Smooth muscle cell (in vitro differentiated cells): ENCODE results near the gene TMEM259. TPM values are rescaled to one million over a fixed set of nuclear protein-coding genes. Genes with fewer than 3 reads are reported as not detected.

Experiments used
- DNase-seq: peaks from one replicate; lab custom pipeline; 2025; ENCODE audit not compliant: unreplicated experiment; lab: John Stamatoyannopoulos, UW
- H2AFZ ChIP-seq: fragments of 200-600 bp; sonication (generic); 2 replicates; pipeline ENCODE4 v1.6.0; 2016; ENCODE audit warnings: antibody characterized with exemption, low read depth, mild to moderate bottlenecking
- H3F3A ChIP-seq: fragments of 200-600 bp; sonication (generic); 2 replicates; pipeline ENCODE4 v1.6.0; 2017; ENCODE audit warnings: antibody characterized with exemption, low read depth
- H3K27ac ChIP-seq: fragments of 200-600 bp; sonication (generic); 2 replicates; pipeline ENCODE4 v1.5.1; 2016; ENCODE audit warnings: low read depth, mild to moderate bottlenecking
- H3K27me3 ChIP-seq: fragments of 200-600 bp; sonication (generic); 2 replicates; pipeline ENCODE4 v1.6.1; 2016; ENCODE audit warnings: low read depth, mild to moderate bottlenecking
- H3K36me3 ChIP-seq: fragments of 200-600 bp; sonication (generic); 2 replicates; pipeline ENCODE4 v1.5.1; 2016; ENCODE audit warnings: low read depth
- H3K4me1 ChIP-seq: fragments of 200-600 bp; sonication (generic); 2 replicates; pipeline ENCODE4 v1.5.1; 2016; ENCODE audit warnings: low read depth
- H3K4me2 ChIP-seq: fragments of 200-600 bp; sonication (generic); 2 replicates; pipeline ENCODE4 v1.6.0; 2016; ENCODE audit warnings: mild to moderate bottlenecking
- H3K4me3 ChIP-seq: fragments of 200-600 bp; sonication (generic); 2 replicates; pipeline ENCODE4 v1.5.1; 2016; ENCODE audit warnings: mild to moderate bottlenecking
- H3K79me2 ChIP-seq: fragments of 200-600 bp; sonication (generic); 2 replicates; pipeline ENCODE4 v1.6.0; 2016; ENCODE audit warnings: low read depth, mild to moderate bottlenecking
- H3K9ac ChIP-seq: fragments of 200-600 bp; sonication (generic); 2 replicates; pipeline ENCODE4 v1.6.0; 2016; ENCODE audit warnings: low read depth
- H3K9me3 ChIP-seq: fragments of 200-600 bp; sonication (generic); replicated peaks from 2 replicates; pipeline ENCODE4 v1.5.1; 2016; ENCODE audit warnings: low read depth
- H4K20me1 ChIP-seq: fragments of 200-600 bp; sonication (generic); 2 replicates; pipeline ENCODE4 v1.6.0; 2016; ENCODE audit warnings: low read depth
- CTCF ChIP-seq: fragments of 200-600 bp; sonication (generic); IDR thresholded peaks from 2 replicates; pipeline ENCODE4 v1.5.1; 2017; ENCODE audit warnings: borderline replicate concordance, mild to moderate bottlenecking, antibody characterized with exemption; ENCODE audit not compliant: insufficient read depth, poor library complexity, severe bottlenecking
- WGBS: methylation state at CpG from one replicate; pipeline ENCODE4 v1.1.7; 2016; ENCODE audit warnings: low lambda C conversion rate; 5-methylcytosine and 5-hydroxymethylcytosine counted together
- polyA plus RNA-seq: library from polyadenylated mRNA; unstranded; fragments of >200 nt; fragmentation: Nextera tagmentation; extraction: Ambion mirVana; gene quantifications from 2 replicates; pipeline ENCODE4 v1.2.1, GENCODE V29; 2016
- total RNA-seq: library from RNA; depleted of rRNA; stranded (reverse); fragments of >200 nt; gene quantifications from 2 replicates; pipeline ENCODE4 v1.2.3, GENCODE V29; 2014

TMEM259 gene
- total and polyA plus RNA-seq, 2 experiments from 2014 or later, result 133 to 232 TPM

GRCh38 chr19:962683-963400, 58.1 kb downstream of the TMEM259 start:
- DNase-seq, result no peak
- Histone ChIP-seq H4K20me1 (peaks cover 40% of the 10 kb centered on the region), H3K4me2 (no peak overlapping the region), H3K4me3 (no peak overlapping the region), H3K27ac (peak overlapping the region; percentile 11), H3F3A (peaks cover 14% of the 10 kb centered on the region), H3K79me2 (peaks cover 66% of the 10 kb centered on the region), H3K9me3 (no peaks in the 10 kb centered on the region), H2AFZ (no peak overlapping the region), H3K27me3 (no peaks in the 10 kb centered on the region), H3K36me3 (peaks cover 9% of the 10 kb centered on the region), H3K4me1 (peaks cover 3% of the 10 kb centered on the region), H3K9ac (no peak overlapping the region)
- WGBS, result 88% methylated on average over 26 of the region's 31 CpGs
- TF ChIP-seq CTCF, result no peak

- H3K9ac ChIP-seq, result no peak overlapping the region
- H3K4me1 ChIP-seq, result peaks cover 9% of the 10 kb centered on the region
- no peaks in the 10 kb centered on the region for H3K27me3 ChIP-seq
- H3K9me3 ChIP-seq, result no peaks in the 10 kb centered on the region
- TF ChIP-seq CTCF, result no peak
- H3F3A ChIP-seq, result peaks cover 17% of the 10 kb centered on the region
- WGBS, result 49% methylated on average over 14 of the region's 14 CpGs
- peaks cover 68% of the 10 kb centered on the region for H3K79me2 ChIP-seq
- DNase-seq, result no peak
- H2AFZ ChIP-seq, result no peak overlapping the region
- H4K20me1 ChIP-seq, result peaks cover 40% of the 10 kb centered on the region
- no peak overlapping the region for H3K4me2 ChIP-seq
- peaks cover 4% of the 10 kb centered on the region for H3K36me3 ChIP-seq
- H3K27ac ChIP-seq, result peak overlapping the region; percentile 49
- no peak overlapping the region for H3K4me3 ChIP-seq
These were observed 58.9 kb downstream of the TMEM259 start for GRCh38 chr19:961866-962620.

- peaks cover 22% of the 10 kb centered on the region for H3F3A ChIP-seq
- H3K36me3 ChIP-seq, result no peaks in the 10 kb centered on the region
- peaks cover 24% of the 10 kb centered on the region for H3K4me1 ChIP-seq
- H4K20me1 ChIP-seq, result peaks cover 44% of the 10 kb centered on the region
- peak overlapping the region; percentile 76 for H3K4me2 ChIP-seq
- no peak overlapping the region for H2AFZ ChIP-seq
- H3K79me2 ChIP-seq, result peaks cover 76% of the 10 kb centered on the region
- TF ChIP-seq CTCF, result no peak
- no peak for DNase-seq
- H3K27me3 ChIP-seq, result no peaks in the 10 kb centered on the region
- peak overlapping the region; percentile 19 for H3K4me3 ChIP-seq
- no peak overlapping the region for H3K9ac ChIP-seq
- H3K27ac ChIP-seq, result peak overlapping the region; percentile 65
- 85% methylated on average over 7 of the region's 8 CpGs for WGBS
- H3K9me3 ChIP-seq, result no peaks in the 10 kb centered on the region
These were observed 60.4 kb downstream of the TMEM259 start for GRCh38 chr19:960601-960938.
